Astrocyte (in vitro differentiated cells and primary cell): ENCODE data around the gene LRRC52. TPM values are rescaled to one million over a fixed set of nuclear protein-coding genes. Genes with fewer than 3 reads are reported as not detected.

Experiments
- DNase-seq: peaks from one replicate; pipeline ENCODE4 v3.0.0-alpha.2; 2010; ENCODE audit warnings: low read depth
- FAIRE-seq: peaks from 2 replicates; lab custom pipeline; 2011; peaks lifted over from hg19 to GRCh38; lab: Jason Lieb, UNC
- H2AFZ ChIP-seq: 2 replicates; pipeline ENCODE4 v1.6.0; 2012; ENCODE audit warnings: low read depth, low read length, inconsistent platforms
- H3K27ac ChIP-seq: 2 replicates; pipeline ENCODE4 v1.5.1; 2011; ENCODE audit warnings: low read depth, low read length, inconsistent platforms
- H3K27me3 ChIP-seq: 2 replicates; pipeline ENCODE4 v1.6.0; 2011; ENCODE audit warnings: low read length, inconsistent platforms; ENCODE audit not compliant: insufficient read depth
- H3K36me3 ChIP-seq: 2 replicates; pipeline ENCODE4 v1.5.1; 2011; ENCODE audit warnings: low read length, inconsistent platforms; ENCODE audit not compliant: insufficient read depth
- H3K4me1 ChIP-seq: 2 replicates; pipeline ENCODE4 v1.5.1; 2011; ENCODE audit warnings: low read length, inconsistent platforms; ENCODE audit not compliant: insufficient read depth
- H3K4me2 ChIP-seq: 2 replicates; pipeline ENCODE4 v1.6.0; 2012; ENCODE audit warnings: low read length, inconsistent platforms
- H3K4me3 ChIP-seq: 2 replicates; pipeline ENCODE4 v1.5.1; 2011; ENCODE audit warnings: low read depth, mild to moderate bottlenecking, low read length, inconsistent platforms; ENCODE audit not compliant: insufficient read depth
- H3K79me2 ChIP-seq: 2 replicates; pipeline ENCODE4 v1.6.0; 2012; ENCODE audit warnings: mild to moderate bottlenecking, low read length, inconsistent platforms; ENCODE audit not compliant: insufficient read depth
- H3K9ac ChIP-seq: 2 replicates; pipeline ENCODE4 v1.6.0; 2012; ENCODE audit warnings: mild to moderate bottlenecking, low read length, inconsistent platforms
- H3K9me3 ChIP-seq: 2 replicates; pipeline ENCODE4 v1.5.1; 2012; ENCODE audit warnings: low read depth, mild to moderate bottlenecking, low read length, inconsistent platforms; ENCODE audit not compliant: insufficient read depth
- H4K20me1 ChIP-seq: 2 replicates; pipeline ENCODE4 v1.6.0; 2012; ENCODE audit warnings: low read length, inconsistent platforms; ENCODE audit not compliant: insufficient read depth
- H3K27ac Mint-ChIP-seq: one replicate; pipeline ENCODE4 v1.8.0; 2021; ENCODE audit warnings: mild to moderate bottlenecking, mixed read lengths; ENCODE audit not compliant: unreplicated experiment
- H3K27me3 Mint-ChIP-seq: one replicate; pipeline ENCODE4 v1.8.0; 2021; ENCODE audit warnings: low read depth, mixed read lengths; ENCODE audit not compliant: unreplicated experiment
- H3K36me3 Mint-ChIP-seq: one replicate; pipeline ENCODE4 v1.8.0; 2021; ENCODE audit warnings: low read depth, mixed read lengths; ENCODE audit not compliant: unreplicated experiment
- H3K4me1 Mint-ChIP-seq: one replicate; pipeline ENCODE4 v1.8.0; 2021; ENCODE audit warnings: low read depth, mixed read lengths; ENCODE audit not compliant: unreplicated experiment
- H3K4me3 Mint-ChIP-seq: one replicate; pipeline ENCODE4 v1.8.0; 2021; ENCODE audit warnings: mild to moderate bottlenecking, moderate library complexity, mixed read lengths; ENCODE audit not compliant: unreplicated experiment
- H3K9me3 Mint-ChIP-seq: one replicate; pipeline ENCODE4 v1.8.0; 2021; ENCODE audit warnings: mild to moderate bottlenecking, mixed read lengths; ENCODE audit not compliant: unreplicated experiment
- CTCF ChIP-seq: IDR thresholded peaks from 2 replicates; pipeline ENCODE4 v1.5.1; 2011; ENCODE audit warnings: low read depth, mild to moderate bottlenecking, inconsistent platforms, low read length, moderate library complexity; ENCODE audit not compliant: insufficient read depth
- EZH2 ChIP-seq: IDR thresholded peaks from 2 replicates; pipeline ENCODE4 v1.6.1; 2012; ENCODE audit warnings: mild to moderate bottlenecking, low read length, inconsistent platforms; ENCODE audit not compliant: insufficient read depth
- total RNA-seq: library from RNA; stranded (reverse); gene quantifications from 2 replicates; pipeline ENCODE4 v1.2.1, GENCODE V29; 2021

Gene LRRC52
- total RNA-seq, 1 donor from 2014 or later, result not detected

GRCh38 chr1:165595246-165595938 lies 51.6 kb downstream of the LRRC52 start:
- Histone ChIP-seq H3K4me2 (no peak overlapping the region), H3K27ac (no peak overlapping the region), H3K9me3 (no peaks in the 10 kb centered on the region), H3K36me3 (no peaks in the 10 kb centered on the region), H2AFZ (no peak overlapping the region), H3K27me3 (peaks cover 35% of the 10 kb centered on the region), H3K79me2 (no peaks in the 10 kb centered on the region), H4K20me1 (peaks cover 9% of the 10 kb centered on the region), H3K9ac (no peak overlapping the region), H3K4me3 (no peak overlapping the region), H3K4me1 (peaks cover 19% of the 10 kb centered on the region)
- H3K36me3 Mint-ChIP-seq, result no peaks in the 10 kb centered on the region
- peaks cover 32% of the 10 kb centered on the region for H3K27me3 Mint-ChIP-seq
- H3K4me1 Mint-ChIP-seq, result peaks cover 16% of the 10 kb centered on the region
- no peak for FAIRE-seq
- no peak overlapping the region for H3K4me3 Mint-ChIP-seq
- H3K27ac Mint-ChIP-seq, result no peak overlapping the region
- no peaks in the 10 kb centered on the region for H3K9me3 Mint-ChIP-seq
- peak; percentile 45 for DNase-seq
- TF ChIP-seq EZH2, result no peak
- no peak for TF ChIP-seq CTCF

GRCh38 chr1:165597883-165598675 lies 54.3 kb downstream of the LRRC52 start:
- Histone ChIP-seq H3K4me1 (peaks cover 19% of the 10 kb centered on the region), H2AFZ (peak overlapping the region; percentile 84), H3K27me3 (peaks cover 23% of the 10 kb centered on the region), H3K9ac (peak overlapping the region; percentile 88), H3K4me3 (peak overlapping the region; percentile 62), H3K27ac (peak overlapping the region; percentile 94), H3K9me3 (no peaks in the 10 kb centered on the region), H4K20me1 (peaks cover 5% of the 10 kb centered on the region), H3K4me2 (peak overlapping the region; percentile 95), H3K79me2 (no peaks in the 10 kb centered on the region), H3K36me3 (no peaks in the 10 kb centered on the region)
- Mint-ChIP-seq H3K4me1 (peaks cover 16% of the 10 kb centered on the region), H3K36me3 (no peaks in the 10 kb centered on the region), H3K27me3 (peaks cover 18% of the 10 kb centered on the region), H3K4me3 (peak overlapping the region; percentile 86), H3K27ac (peak overlapping the region; percentile 95), H3K9me3 (no peaks in the 10 kb centered on the region)
- no peak for TF ChIP-seq CTCF
- peak; percentile 94 for DNase-seq
- FAIRE-seq, result no peak
